ENCODE results near the gene CEP55. TPM values are rescaled to one million over a fixed set of nuclear protein-coding genes. Genes with fewer than 3 reads are reported as not detected.

CEP55 gene
- polyA plus RNA-seq, 10 donors, result 7.1 to 13.7 (median 9.3) TPM

DNA sequence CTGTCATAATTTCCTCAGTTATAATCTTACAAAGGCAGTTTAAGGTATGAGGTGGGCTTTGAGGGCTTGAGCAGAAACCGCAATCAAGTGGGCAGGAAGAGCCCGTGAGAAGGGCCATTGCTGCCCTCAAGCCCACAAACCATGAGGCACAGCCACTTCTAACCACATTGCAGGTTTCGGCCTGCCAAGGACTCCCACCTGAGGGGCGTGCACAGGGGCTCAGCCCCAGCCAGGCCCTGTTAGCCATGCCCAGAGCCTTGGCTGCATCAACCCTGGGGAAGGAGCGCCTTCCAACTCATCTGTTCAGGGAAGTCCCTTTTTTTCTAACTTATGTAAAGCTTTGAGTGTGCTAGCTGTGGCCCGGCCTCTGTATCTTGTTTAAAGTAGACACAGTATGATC, 64.1 kb downstream of the CEP55 start:
- DNase-seq, result no peak

DNA sequence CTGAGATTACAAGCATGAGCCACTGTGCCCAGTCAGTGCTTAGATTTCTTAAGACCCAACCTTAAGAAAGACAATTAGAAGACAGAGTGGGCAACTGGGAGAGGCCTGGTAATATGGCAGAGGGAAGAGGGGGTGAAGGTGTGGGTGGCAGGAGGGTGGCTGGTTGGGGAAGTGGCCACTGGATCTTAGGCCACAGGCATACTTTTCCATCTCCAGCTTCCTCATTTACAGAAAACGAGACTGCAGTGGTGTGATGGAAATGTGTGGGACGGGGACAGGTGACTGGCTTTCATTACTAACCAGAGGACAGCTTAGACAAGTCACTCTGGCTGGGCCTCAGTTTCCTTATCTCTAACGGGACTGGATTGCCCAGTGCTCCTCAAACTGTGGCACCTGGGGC, 69.0 kb downstream of the CEP55 start:
- no peak for DNase-seq

DNA sequence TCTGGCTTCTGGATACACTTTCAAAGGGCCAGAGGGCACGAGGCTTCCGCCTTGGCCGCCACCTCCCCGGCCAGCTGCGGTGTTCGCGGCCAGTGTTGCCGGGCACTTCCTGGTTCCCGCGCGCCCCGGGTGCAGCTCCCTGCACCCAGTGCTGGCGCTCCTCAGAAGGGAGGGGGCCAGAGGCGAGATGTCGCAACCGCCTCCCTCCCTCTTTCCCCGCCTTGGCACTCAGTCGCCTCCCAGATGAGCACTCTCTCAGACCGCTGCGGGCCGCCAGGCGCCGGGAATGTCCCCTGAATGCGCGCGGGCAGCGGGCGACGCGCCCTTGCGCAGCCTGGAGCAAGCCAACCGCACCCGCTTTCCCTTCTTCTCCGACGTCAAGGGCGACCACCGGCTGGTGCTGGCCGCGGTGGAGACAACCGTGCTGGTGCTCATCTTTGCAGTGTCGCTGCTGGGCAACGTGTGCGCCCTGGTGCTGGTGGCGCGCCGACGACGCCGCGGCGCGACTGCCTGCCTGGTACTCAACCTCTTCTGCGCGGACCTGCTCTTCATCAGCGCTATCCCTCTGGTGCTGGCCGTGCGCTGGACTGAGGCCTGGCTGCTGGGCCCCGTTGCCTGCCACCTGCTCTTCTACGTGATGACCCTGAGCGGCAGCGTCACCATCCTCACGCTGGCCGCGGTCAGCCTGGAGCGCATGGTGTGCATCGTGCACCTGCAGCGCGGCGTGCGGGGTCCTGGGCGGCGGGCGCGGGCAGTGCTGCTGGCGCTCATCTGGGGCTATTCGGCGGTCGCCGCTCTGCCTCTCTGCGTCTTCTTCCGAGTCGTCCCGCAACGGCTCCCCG, 70.2 kb downstream of the CEP55 start, which contains the start of gene FFAR4:
Gene FFAR4 (plus strand): TSS at position 231 of the 842 bp plus-strand sequence. CDS start 56 bp downstream, at position 287.
- peak in 1 of 3 donors; percentile 37 for DNase-seq

DNA sequence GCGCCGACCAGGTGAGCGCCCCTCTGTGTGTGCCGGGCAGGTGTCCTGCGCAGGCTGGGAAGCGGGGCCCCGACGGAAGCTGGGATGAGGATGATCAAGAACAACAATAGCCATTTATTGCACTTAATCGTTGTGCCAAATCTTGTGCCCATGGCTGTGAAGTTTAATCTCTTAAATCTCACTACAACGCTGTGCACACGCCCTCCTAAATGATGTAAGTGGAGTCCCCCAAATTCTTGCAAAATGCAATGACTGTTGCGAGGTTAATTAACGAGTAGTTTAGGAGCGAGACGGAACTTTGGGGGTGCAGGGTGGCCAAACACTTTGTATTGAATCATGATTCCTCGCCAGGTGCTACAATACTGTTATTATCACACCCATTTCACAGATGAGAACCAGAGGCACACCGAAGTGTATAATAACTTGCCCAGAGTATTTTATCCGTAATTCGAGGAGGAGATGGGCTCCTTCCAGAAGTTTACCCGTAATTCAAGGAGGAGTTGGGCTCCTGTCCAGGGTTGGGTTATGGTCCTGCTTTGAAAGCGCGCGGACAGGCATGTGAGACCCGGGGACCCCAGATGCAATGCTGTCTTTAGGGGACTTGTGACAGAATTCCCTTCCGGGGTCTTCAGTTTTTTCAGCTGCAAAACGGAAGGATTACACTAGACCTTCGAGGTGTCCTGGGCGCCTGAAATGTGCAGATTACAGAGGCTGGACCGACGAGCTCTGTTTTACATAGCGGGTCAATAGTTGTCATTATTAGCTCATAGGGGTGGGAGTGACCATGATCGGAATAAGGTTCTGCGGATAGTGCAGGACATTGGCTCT, 71.1 kb downstream of the CEP55 start:
- no peak for DNase-seq

DNA sequence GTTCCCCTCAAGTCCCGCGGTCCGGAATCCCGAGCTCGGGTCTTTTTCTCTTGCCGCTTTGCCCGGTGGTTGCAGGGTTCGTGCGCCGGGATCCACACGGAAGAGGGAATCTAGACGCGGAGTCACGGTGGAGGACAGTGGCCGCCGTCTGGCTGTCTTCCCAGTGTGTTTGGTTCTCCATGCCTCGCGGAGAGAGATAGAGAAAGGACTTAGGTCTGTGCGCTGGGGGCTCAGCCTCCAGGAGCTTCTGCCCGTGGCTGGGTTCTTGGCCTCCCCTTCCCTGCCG, 71.6 kb downstream of the CEP55 start:
- peak in 1 of 3 donors; percentile 26 for DNase-seq

DNA sequence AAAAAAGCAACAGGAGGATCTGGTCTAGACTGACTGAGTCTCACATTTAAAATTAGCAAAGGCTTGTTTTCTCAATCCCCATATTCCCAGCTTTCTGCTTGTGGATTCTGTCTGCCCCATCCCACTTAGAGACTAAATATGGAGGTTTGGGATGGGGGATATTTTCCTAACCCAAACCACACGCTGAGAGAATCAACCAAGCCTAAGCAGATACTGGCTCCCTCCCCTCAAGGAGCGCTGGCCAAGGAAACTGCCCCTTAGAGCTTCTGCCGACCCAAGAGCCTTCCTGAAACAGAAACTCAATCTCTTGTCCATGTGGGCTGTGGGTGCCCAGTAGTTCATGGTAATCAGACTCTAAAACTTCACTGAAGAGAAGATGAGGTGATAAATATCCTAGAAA, 74.0 kb downstream of the CEP55 start:
- DNase-seq, result no peak

DNA sequence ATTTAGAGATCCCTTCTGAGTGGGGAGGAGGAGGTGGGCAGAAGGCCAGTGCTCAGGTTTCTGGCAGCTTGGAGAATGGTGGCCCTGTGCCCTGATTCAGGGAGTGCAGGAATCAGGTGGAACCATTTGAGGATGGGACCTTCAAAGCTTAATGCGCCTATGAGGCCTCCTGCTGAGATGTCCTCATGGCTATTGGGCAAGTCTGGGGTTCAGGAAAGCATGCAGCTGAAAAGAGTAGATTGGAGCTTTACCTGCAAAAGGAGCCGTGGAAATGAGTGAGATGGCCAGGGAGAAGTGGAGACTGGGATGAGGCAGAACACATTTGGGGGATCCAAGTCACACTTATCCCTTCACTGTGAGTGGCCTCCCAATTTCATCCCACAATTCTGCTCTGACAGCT, 76.2 kb downstream of the CEP55 start:
- no peak for DNase-seq

DNA sequence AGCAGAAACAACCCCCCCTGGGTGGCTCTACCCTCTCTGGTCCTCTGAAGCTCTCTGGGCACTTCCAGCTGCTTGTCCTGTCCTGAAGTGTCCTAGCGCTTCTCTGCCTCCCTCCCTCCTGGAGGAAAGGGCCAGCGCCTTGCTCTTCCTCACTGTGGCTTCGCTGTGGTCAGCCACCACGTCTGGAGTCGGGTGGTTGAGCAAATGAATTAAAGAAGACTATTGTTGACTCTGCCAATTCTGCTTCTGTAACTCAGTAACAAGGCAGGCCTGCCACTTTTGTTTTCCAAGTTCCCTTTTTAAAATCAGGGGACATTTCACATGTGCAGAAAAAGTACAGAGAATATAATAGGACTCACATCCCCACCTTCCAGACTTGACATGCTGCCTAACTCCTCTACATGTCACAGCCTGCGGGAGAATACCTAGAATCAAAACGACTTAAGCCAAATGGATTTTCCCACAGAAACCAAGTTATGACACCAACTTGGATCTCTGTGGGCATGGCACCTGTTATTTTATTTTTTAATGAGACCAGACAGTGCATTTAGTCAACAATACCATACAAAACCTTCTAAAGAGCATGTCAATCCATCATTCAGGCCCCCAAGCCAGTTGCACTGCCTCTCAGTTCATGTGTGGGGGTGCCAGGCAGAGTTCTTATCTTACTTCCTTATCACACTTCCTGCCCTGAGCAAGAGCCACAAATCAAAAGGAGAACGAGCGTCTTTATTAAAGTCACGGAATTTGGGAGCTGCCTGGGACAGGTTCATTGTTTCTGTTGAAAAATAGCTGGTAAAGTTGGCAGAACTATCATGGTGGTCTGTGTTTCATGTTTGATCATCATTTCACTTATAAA, 76.9 kb downstream of the CEP55 start:
- DNase-seq, result peak in 1 of 3 donors; percentile 26

DNA sequence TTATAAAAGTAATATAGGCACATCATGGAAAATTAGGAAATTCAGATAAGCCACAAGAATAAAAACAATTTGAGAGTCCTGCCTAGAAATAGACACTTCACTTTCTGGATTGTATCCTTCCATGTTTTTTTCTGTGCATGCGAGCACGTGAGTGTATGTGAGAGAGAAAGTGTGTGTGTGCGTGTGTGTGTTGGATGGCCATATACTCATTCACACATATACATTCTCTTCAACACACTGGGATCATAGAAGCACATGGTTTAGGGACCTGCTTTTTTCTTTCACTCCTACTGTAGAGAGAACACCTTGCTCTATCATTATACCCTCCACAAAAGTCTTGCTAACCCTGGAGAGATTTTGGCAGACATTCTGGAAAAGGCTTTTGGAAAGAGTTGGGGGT, 77.5 kb downstream of the CEP55 start:
- DNase-seq, result no peak

DNA sequence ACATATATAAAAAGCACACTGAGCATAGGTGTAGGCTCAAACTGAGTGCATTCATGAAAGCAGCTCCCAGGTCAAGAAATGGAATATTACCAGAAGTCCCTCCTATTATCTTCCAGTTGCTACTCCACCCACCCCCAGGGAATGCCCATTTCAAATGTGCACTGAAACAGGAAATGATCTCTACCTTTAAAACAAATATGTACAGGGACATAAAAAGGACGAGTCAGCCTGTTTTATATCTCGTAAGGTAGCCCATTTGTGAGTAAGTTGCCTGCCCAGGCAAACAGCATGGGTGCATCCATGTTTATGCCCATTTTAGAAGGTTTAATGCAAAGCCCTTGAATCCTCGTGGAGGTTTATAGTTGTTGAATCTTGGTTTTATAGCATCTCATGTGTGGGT, 80.5 kb downstream of the CEP55 start:
- no peak for DNase-seq

DNA sequence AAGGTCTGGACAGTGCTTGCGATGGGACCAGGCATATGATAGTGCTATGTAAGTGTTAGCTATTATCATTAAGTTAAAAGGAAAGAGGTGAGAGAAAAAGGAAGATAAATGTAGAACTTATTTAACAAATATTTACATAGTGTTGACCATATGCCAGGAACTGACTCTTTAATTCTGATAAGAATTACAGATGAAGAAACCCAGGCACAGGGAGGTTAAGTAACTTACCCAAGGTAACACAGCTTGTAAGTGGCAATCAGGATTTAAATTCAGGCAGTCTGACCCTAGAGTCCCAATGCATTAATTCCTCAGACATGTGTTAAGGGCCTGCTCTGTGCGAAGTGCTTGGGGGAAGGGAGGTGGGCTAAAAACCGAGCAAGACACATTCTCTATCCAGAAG, 81.2 kb downstream of the CEP55 start:
- no peak for DNase-seq

Other genes with a start within 250 kb of the CEP55 start
- 10 to 100 TPM; 41.5 to 94.2 (median 59.9) TPM for gene MYOF, start 14.3 kb upstream of the CEP55 start, polyA plus RNA-seq (ENCODE audit: insufficient read length in 10 of 10)
- gene FFAR4, start 70.1 kb downstream of the CEP55 start, polyA plus RNA-seq (ENCODE audit: insufficient read length in 10 of 10), result under 1 TPM in 2 of 10 donors, not detected in 8; 0.08 to 0.10 TPM
- gene RBP4, start 104.6 kb downstream of the CEP55 start, polyA plus RNA-seq (ENCODE audit: insufficient read length in 10 of 10), result 1 to 10 TPM in 7 of 10 donors, under 1 TPM in 3; 0.69 to 4.9 (median 1.5) TPM
- 1 to 10 TPM in 4 of 10 donors, under 1 TPM in 6; 0.12 to 3.2 (median 0.71) TPM for gene PDE6C, start 115.9 kb downstream of the CEP55 start, polyA plus RNA-seq (ENCODE audit: insufficient read length in 10 of 10)
- gene FRA10AC1, start 206.0 kb downstream of the CEP55 start, polyA plus RNA-seq (ENCODE audit: insufficient read length in 10 of 10), result 10 to 100 TPM; 18.3 to 35.4 (median 23.8) TPM

All from muscle of back (tissue), 11 donors.